Left lung (tissue), 10 donors: Measurements from ENCODE around the gene CASP10. TPM values are rescaled to one million over a fixed set of nuclear protein-coding genes. Genes with fewer than 3 reads are reported as not detected.

ENCODE experiments used
- ATAC-seq: fragments of 200-7000 bp; cut with Tn5 transposase; one replicate; pipeline ENCODE4 v1.9.1; 2020; ENCODE audit warnings: moderate library complexity
- DNase-seq, 4 donors: peaks; one replicate each; pipeline ENCODE4 v3.0.0-alpha.2; 2013 to 2020
- H3K27ac ChIP-seq, 2 donors: fragments of 200-600 bp; sonication (generic) in 1 of 2; one replicate each; pipeline versions ENCODE4 v1.5.0 to v1.8.0; 2020 to 2021
- H3K27me3 ChIP-seq, 2 donors: fragments of 200-600 bp; sonication (generic) in 1 of 2; one replicate each; pipeline versions ENCODE4 v1.5.0 to v1.8.0; 2020 to 2021
- H3K36me3 ChIP-seq, 2 donors: fragments of 200-600 bp; sonication (generic) in 1 of 2; one replicate each; pipeline versions ENCODE4 v1.5.0 to v1.8.0; 2020 to 2021
- H3K4me1 ChIP-seq, 2 donors: fragments of 200-600 bp; one replicate each; pipeline ENCODE4 v1.8.0; 2021
- H3K4me3 ChIP-seq, 2 donors: fragments of 200-600 bp; sonication (generic) in 1 of 2; one replicate each; pipeline versions ENCODE4 v1.5.0 to v1.8.0; 2020 to 2021; ENCODE audit warnings: mild to moderate bottlenecking in 1 of 2
- H3K9me3 ChIP-seq, 2 donors: fragments of 200-600 bp; sonication (generic) in 1 of 2; one replicate each; pipeline versions ENCODE4 v1.5.0 to v1.8.0; 2020 to 2021
- CTCF ChIP-seq, 2 donors: fragments of 200-600 bp; sonication (generic) in 1 of 2; IDR thresholded peaks; one replicate each; pipeline versions ENCODE4 v1.5.0 to v1.8.0; 2021; ENCODE audit warnings: antibody characterized with exemption in 2 of 2
- intact Hi-C, 2 donors: fragments of 100-400 bp; cut with DNase I; formaldehyde crosslinking; loops; one replicate each; pipeline versions ENCODE4 v1.11.2 to v1.14.2; 2022
- polyA plus RNA-seq, 6 donors: library from polyadenylated mRNA; unstranded; fragments of 120-200 nt; gene quantifications; one replicate each; pipeline ENCODE4 v1.2.1, GENCODE V29; 2013; ENCODE audit not compliant: insufficient read length in 6 of 6
- total RNA-seq, 2 donors: library from RNA; stranded (reverse); fragmentation: NEBNext Ultra II Directional; extraction: Animal tissue kit (Norgen Biotek cat#: 25700); gene quantifications; one replicate each; pipeline ENCODE4 v1.2.1, GENCODE V29; 2021
- donor health status: DM: no; HTN: yes; CAD: no.
- donor health status: DM: no; HTN: no; CAD: no.

The CASP10 gene
- total and polyA plus RNA-seq, 8 donors, result 14.6 to 31.5 (median 17.8) TPM

- peak overlapping the region in 1 of 2 donors; percentile 55 for H3K27ac ChIP-seq
- TF ChIP-seq CTCF (IDR thresholded peaks at IDR 0.05), result no peak
- ATAC-seq, result no peak
- no peaks in the 10 kb centered on the region for H3K9me3 ChIP-seq
- peaks cover 0 to 58% of the 10 kb centered on the region in 2 donors for H3K36me3 ChIP-seq
- intact Hi-C loops, result no loop called here
- no peaks in the 10 kb centered on the region for H3K27me3 ChIP-seq
- H3K4me1 ChIP-seq, result peaks cover 0 to 38% of the 10 kb centered on the region in 2 donors
- no peak for DNase-seq
- H3K4me3 ChIP-seq, result no peak overlapping the region
These were observed 12.4 kb downstream of the CASP10 start for GRCh38 chr2:201195331-201195730.

GRCh38 chr2:201196003-201196402, 13.1 kb downstream of the CASP10 start:
- no peak overlapping the region for H3K27ac ChIP-seq
- no peaks in the 10 kb centered on the region for H3K9me3 ChIP-seq
- H3K4me3 ChIP-seq, result no peak overlapping the region
- no peak for TF ChIP-seq CTCF (IDR thresholded peaks at IDR 0.05)
- H3K36me3 ChIP-seq, result peaks cover 0 to 63% of the 10 kb centered on the region in 2 donors
- peaks cover 0 to 33% of the 10 kb centered on the region in 2 donors for H3K4me1 ChIP-seq
- ATAC-seq, result no peak
- intact Hi-C loops, result no loop called here
- no peak for DNase-seq
- H3K27me3 ChIP-seq, result no peaks in the 10 kb centered on the region

GRCh38 chr2:201196803-201197202, 13.9 kb downstream of the CASP10 start:
- H3K9me3 ChIP-seq, result no peaks in the 10 kb centered on the region
- no peaks in the 10 kb centered on the region for H3K27me3 ChIP-seq
- intact Hi-C loops, result no loop called here
- peaks cover 0 to 29% of the 10 kb centered on the region in 2 donors for H3K4me1 ChIP-seq
- ATAC-seq, result no peak
- no peak for DNase-seq
- H3K27ac ChIP-seq, result no peak overlapping the region
- H3K36me3 ChIP-seq, result peaks cover 0 to 71% of the 10 kb centered on the region in 2 donors
- H3K4me3 ChIP-seq, result no peak overlapping the region
- no peak for TF ChIP-seq CTCF (IDR thresholded peaks at IDR 0.05)

GRCh38 chr2:201197781-201198180, 14.8 kb downstream of the CASP10 start:
- H3K4me3 ChIP-seq, result no peak overlapping the region
- peaks cover 0 to 25% of the 10 kb centered on the region in 2 donors for H3K4me1 ChIP-seq
- H3K27me3 ChIP-seq, result no peaks in the 10 kb centered on the region
- DNase-seq, result no peak
- TF ChIP-seq CTCF (IDR thresholded peaks at IDR 0.05), result no peak
- H3K36me3 ChIP-seq, result peaks cover 0 to 73% of the 10 kb centered on the region in 2 donors
- intact Hi-C loops, result no loop called here
- no peak overlapping the region for H3K27ac ChIP-seq
- no peaks in the 10 kb centered on the region for H3K9me3 ChIP-seq
- no peak for ATAC-seq

- Histone ChIP-seq H3K27me3 (no peaks in the 10 kb centered on the region), H3K36me3 (peaks cover 0 to 68% of the 10 kb centered on the region in 2 donors), H3K4me3 (no peak overlapping the region), H3K27ac (no peak overlapping the region), H3K9me3 (no peaks in the 10 kb centered on the region), H3K4me1 (peaks cover 5 to 25% of the 10 kb centered on the region in 2 donors)
- intact Hi-C loops, result no loop called here
- DNase-seq, result no peak
- TF ChIP-seq CTCF (IDR thresholded peaks at IDR 0.05), result no peak
- no peak for ATAC-seq
These were observed 16.9 kb downstream of the CASP10 start for GRCh38 chr2:201199847-201200246.
